ENCODE data around the gene FRRS1L.

FRRS1L gene, protein sequence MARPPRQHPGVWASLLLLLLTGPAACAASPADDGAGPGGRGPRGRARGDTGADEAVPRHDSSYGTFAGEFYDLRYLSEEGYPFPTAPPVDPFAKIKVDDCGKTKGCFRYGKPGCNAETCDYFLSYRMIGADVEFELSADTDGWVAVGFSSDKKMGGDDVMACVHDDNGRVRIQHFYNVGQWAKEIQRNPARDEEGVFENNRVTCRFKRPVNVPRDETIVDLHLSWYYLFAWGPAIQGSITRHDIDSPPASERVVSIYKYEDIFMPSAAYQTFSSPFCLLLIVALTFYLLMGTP

GRCh38 chr9:109166771-109167601, at the start of gene FRRS1L:
Gene FRRS1L (minus strand): TSS chr9:109167249. CDS start chr9:109167138, 111 bp downstream.
- DNase-seq (ENCODE audit: low spot score): no peak
- TF ChIP-seq, protein P1, sequence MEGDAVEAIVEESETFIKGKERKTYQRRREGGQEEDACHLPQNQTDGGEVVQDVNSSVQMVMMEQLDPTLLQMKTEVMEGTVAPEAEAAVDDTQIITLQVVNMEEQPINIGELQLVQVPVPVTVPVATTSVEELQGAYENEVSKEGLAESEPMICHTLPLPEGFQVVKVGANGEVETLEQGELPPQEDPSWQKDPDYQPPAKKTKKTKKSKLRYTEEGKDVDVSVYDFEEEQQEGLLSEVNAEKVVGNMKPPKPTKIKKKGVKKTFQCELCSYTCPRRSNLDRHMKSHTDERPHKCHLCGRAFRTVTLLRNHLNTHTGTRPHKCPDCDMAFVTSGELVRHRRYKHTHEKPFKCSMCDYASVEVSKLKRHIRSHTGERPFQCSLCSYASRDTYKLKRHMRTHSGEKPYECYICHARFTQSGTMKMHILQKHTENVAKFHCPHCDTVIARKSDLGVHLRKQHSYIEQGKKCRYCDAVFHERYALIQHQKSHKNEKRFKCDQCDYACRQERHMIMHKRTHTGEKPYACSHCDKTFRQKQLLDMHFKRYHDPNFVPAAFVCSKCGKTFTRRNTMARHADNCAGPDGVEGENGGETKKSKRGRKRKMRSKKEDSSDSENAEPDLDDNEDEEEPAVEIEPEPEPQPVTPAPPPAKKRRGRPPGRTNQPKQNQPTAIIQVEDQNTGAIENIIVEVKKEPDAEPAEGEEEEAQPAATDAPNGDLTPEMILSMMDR (IDR thresholded peaks at IDR 0.05; ENCODE audit: extremely low read depth, missing control alignments): no peak

DNA sequence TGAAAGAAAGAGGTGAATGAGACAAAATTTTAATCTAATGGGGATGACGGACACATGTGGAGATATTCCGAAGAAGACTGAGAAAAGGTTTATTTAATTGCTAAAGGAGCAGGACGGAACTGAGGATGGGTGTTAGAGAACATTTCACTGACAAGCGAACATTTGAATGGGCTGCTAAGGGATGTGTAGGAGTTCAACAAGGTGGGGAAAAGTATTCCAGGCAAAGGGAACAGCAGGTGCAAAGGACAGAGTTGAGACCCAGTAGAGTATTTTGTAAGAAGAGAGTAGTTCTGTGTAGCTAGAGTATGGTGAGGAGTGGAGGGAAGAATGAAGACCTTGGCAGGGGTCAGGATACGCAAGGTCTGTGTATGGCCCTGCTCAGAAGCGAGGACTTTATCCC, 47.4 kb upstream of the FRRS1L start:
- TF ChIP-seq, protein P1 (IDR thresholded peaks at IDR 0.05; ENCODE audit: extremely low read depth, missing control alignments): no peak
- DNase-seq (ENCODE audit: low spot score): no peak

DNA sequence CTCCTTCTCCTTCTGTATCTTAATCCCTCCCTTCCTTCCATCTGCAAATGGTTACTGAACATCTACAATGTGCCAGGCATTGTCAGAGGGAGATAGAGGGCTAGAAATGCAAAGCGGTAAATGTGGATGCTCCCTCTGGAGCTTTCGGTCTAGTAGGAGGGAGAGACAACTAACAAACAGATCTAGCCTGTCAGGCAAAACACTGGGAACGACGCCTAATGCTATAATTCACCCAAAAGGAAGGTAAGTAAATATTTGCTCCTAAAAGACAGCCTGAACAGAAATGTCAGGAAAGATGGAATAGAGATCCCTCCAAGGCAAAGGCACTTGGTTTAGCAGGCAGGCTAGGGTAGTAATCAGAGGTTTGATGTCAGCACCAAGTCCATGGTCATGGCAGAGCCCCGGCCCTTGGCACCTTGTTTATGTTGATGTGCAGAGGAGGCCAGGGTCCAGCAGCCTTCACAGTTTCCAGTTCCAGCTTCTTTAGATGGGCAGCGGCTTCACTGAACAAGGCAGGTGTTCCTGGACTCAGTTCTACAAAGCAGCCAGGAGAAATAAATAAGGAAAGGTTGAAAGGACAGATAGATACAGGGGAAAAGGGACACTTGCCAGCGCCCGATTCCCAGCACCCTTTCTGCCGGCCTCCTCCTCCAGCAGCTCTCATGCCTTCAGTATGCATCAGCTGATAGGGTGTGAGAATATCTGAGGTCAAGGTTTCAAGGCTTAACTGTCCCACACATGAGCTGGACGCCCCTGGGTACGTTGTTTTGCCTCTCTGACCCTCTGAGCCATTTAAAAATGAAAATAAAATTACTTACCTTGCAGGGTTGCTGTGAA, 46.5 kb upstream of the FRRS1L start:
- DNase-seq (ENCODE audit: low spot score): no peak
- TF ChIP-seq, protein P1 (IDR thresholded peaks at IDR 0.05; ENCODE audit: extremely low read depth, missing control alignments): no peak

GRCh38 chr9:109212768-109213167, 45.7 kb upstream of the FRRS1L start:
- TF ChIP-seq, protein P1 (IDR thresholded peaks at IDR 0.05; ENCODE audit: extremely low read depth, missing control alignments): no peak
- DNase-seq (ENCODE audit: low spot score): no peak

DNA sequence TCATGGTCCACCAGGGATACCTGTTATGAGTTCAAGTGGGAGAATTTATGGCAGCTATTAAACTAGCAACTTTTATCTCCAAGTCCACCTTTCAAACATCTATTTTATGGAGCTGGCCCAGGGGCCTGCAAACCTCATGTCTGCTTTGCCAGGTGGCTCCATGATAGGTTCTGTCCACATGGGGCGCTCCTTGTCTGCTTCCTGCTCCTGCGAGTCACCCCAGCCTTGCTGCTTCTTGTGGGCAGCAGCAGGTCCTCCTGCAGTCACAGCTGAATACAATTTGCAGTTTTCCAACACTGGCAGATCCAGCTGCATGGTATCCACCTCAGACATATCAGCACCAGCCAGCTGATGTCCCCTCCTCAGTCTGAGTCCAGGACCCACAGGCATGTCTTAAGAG, 39.6 kb upstream of the FRRS1L start:
- TF ChIP-seq, protein P1 (IDR thresholded peaks at IDR 0.05; ENCODE audit: extremely low read depth, missing control alignments): no peak
- no peak for DNase-seq (ENCODE audit: low spot score)

- DNase-seq (ENCODE audit: low spot score): no peak
- TF ChIP-seq, protein P1 (IDR thresholded peaks at IDR 0.05; ENCODE audit: extremely low read depth, missing control alignments): no peak
Measured at GRCh38 chr9:109205526-109205925, 38.5 kb upstream of the FRRS1L start.

Data from GM20000 (cell line).